NCI-H146 treated with DMSO at 0.1 percent for 48 hours (cell line): ENCODE results near the gene KRTAP9-4.
"Not testable (repeated sequence)": the region's sequence is repeated elsewhere in the genome, so short reads cannot be mapped to it uniquely, and the experiment has no call there.

ENCODE experiments used
- DNase-seq: peaks from one replicate; lab custom pipeline; 2025; ENCODE audit not compliant: unreplicated experiment; lab: John Stamatoyannopoulos, UW

KRTAP9-4 gene

DNA sequence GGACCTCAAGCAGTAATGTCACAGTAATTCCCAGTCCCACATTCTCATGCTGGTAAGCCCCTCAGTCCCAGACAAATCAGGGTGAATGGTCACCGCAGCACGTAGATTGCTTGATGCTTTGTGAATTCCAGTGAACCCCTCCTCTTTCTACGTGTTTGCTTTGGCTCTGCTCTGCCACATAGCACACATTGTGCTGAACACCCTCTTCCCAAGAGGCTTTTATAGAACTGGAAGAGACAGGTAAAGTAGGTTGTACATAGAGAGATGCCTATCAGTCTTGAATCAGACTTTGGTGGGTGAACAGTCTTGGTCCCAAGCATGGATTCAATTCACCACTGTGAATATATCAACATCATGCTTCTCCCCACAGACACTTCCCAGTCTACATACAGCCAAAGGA lies 15.1 kb downstream of the KRTAP9-4 start:
- DNase-seq, result no peak

- no peak for DNase-seq
These were observed 15.6 kb downstream of the KRTAP9-4 start, which contains the start of gene KRTAP9-6 for GRCh38 chr17:41265078-41265477. KRTAP9-6 (plus strand) TSS chr17:41265378; CDS start chr17:41265378, 0 bp downstream.

GRCh38 chr17:41267711-41268110 lies 18.2 kb downstream of the KRTAP9-4 start:
- DNase-seq, result no peak

DNA sequence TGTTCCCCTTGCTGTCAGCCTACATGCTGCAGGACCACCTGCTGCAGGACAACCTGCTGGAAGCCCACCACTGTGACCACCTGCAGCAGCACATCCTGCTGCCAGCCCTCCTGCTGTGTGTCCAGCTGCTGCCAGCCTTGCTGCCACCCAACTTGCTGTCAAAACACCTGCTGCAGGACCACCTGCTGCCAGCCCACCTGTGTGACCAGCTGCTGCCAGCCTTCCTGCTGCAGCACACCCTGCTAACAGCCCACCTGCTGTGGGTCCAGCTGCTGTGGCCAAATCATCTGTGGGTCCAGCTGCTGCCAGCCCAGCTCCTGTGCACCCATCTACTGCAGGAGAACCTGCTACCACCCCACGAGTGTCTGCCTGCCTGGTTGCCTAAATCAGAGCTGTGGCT lies 21.8 kb downstream of the KRTAP9-4 start:
- not testable (repeated sequence) for DNase-seq

GRCh38 chr17:41271858-41272257 lies 22.4 kb downstream of the KRTAP9-4 start:
- DNase-seq, result no peak

- not testable (repeated sequence) for DNase-seq
These were observed 26.2 kb downstream of the KRTAP9-4 start, which contains the start of gene KRTAP9-7 for GRCh38 chr17:41275648-41276190. KRTAP9-7 (plus strand) TSS chr17:41275698; CDS start chr17:41275698, 0 bp downstream.

GRCh38 chr17:41278176-41278955 lies 28.9 kb downstream of the KRTAP9-4 start:
- DNase-seq, result no peak

DNA sequence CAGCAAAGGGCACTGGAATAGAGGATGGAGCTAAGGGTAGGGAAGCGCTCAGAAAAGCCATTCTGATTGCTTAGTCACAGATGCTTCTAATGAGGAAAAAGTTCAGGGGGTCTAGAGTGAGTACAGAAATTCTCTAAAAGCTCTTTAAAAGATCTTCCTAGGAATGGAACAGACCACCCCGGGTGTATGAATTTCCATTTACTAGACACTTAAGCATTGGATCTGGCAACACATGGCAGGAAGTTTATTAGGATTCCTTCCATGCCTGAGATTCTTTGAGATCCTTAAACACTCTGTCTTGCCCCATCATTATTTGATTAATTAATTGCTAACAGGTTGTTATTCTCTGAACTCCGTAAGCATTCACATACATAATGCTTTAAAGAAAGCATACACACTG lies 34.6 kb downstream of the KRTAP9-4 start:
- no peak for DNase-seq

DNA sequence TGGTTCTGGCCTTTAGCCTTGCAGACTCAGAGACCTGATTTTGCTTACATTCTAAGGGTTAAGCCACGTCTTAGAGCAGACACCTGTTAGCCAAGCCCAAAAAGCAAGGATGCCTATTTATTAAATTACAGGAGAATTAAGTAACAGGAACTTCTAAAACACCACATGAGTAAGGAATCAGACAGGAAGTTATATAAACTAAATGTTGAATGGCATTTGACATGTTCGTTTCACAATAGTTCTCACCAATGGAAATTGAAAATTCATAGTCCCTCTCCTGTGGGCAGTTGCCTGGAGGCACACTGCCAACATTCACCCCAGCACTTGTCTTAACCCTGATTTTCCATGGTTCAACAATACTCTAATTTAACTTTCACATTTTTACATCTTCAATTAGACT lies 35.1 kb downstream of the KRTAP9-4 start:
- no peak for DNase-seq

DNA sequence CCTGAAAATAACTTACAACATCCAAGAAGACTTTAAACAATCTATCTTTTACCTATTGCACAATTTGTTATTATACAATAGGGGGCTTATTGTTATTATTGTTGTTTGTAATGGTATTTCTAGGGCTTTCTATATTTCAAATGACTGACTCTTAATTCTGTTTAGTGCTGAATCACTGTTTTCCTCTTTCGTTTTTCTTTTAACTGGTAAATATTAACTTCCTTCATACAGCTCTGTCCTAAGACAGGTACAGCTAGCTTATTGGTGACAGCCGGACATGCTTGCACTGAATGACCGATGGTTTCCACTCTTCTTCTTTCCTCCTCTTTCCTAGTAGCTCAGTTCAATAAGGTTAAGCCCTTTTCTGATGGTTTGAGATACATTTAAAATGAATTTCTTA lies 37.6 kb downstream of the KRTAP9-4 start:
- no peak for DNase-seq

GRCh38 chr17:41294016-41294415 lies 44.5 kb downstream of the KRTAP9-4 start:
- no peak for DNase-seq

DNA sequence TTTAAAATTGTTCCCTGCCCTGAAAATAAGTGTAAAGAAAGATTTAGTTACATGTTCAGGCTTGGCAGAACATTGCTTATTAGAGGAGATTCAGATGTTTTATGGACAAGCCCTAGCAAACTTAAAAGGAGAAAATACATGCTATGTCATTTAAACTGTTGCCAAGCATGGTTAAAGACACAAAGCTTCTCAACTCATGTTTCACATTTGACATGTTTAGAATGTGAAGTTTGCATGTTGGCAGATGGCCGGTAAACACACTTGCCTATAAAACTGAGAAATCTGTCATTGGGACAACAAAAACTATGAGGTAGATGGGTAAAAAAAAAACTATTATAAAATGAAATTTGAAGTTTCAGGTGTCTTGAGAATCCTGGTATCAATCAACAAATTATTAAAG lies 47.4 kb downstream of the KRTAP9-4 start:
- no peak for DNase-seq

DNA sequence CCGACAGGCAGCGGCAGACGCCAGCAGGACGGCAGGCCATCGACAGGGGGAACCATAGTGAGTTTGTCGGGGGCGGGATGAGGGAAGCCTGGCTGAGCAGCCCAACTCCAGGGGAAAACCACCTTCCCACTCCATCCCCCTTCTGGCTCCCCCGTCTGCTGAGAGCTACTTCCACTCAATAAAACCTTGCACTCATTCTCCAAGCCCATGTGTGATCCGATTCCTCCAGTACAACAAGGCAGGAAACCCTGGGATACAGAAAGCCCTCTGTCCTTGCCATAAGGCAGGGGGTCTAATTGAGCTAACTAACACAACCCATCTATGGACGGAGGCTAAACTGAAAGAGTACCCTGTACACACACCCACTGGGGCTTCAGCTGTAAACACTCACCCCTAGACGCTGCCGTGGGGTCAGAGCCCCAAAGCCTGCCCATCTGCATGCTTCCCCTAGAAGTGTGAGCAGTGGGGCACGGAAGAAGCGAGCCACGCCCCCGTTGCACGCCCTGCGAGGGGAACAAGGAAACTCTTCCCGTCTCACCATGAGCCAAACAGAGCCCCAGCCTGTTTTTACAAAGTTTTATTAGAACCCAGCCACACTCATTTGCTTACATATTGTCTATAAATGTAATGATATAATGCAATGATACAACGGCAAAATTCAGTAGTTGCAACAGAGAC lies 49.1 kb downstream of the KRTAP9-4 start:
- no peak for DNase-seq
